ENCODE data around the gene ANKRD11.

The ANKRD11 gene

GRCh38 chr16:89315791-89316581 is 174.4 kb downstream of the ANKRD11 start:
- Histone ChIP-seq H3K27me3 (ENCODE audit: control insufficient read depth in 1 of 2, insufficient read depth in 2 of 2, low read length in 2 of 2) (no peaks in the 10 kb centered on the region), H3K27ac (ENCODE audit: low read depth, low read length) (no peak overlapping the region), H3K4me1 (ENCODE audit: insufficient read depth, low read length) (peaks cover 27% of the 10 kb centered on the region), H3K36me3 (ENCODE audit: insufficient read depth, low read length) (peaks cover 17% of the 10 kb centered on the region), H3K9me3 (ENCODE audit: low read length) (no peaks in the 10 kb centered on the region), H3K9ac (ENCODE audit: low read length) (no peak overlapping the region), H3K4me3 (ENCODE audit: low read depth in 1 of 2, low read length in 2 of 2) (no peak overlapping the region)

- H3K36me3 ChIP-seq (ENCODE audit: insufficient read depth, low read length) = peaks cover 17% of the 10 kb centered on the region
- no peak overlapping the region for H3K27ac ChIP-seq (ENCODE audit: low read depth, low read length)
- no peak overlapping the region for H3K4me3 ChIP-seq (ENCODE audit: low read depth in 1 of 2, low read length in 2 of 2)
- no peaks in the 10 kb centered on the region for H3K27me3 ChIP-seq (ENCODE audit: control insufficient read depth in 1 of 2, insufficient read depth in 2 of 2, low read length in 2 of 2)
- H3K4me1 ChIP-seq (ENCODE audit: insufficient read depth, low read length) = peaks cover 20% of the 10 kb centered on the region
- H3K9ac ChIP-seq (ENCODE audit: low read length) = no peak overlapping the region
- no peaks in the 10 kb centered on the region for H3K9me3 ChIP-seq (ENCODE audit: low read length)
Observed at GRCh38 chr16:89315271-89315670, 175.1 kb downstream of the ANKRD11 start.

- peaks cover 17% of the 10 kb centered on the region for H3K36me3 ChIP-seq (ENCODE audit: insufficient read depth, low read length)
- H3K27ac ChIP-seq (ENCODE audit: low read depth, low read length) = no peak overlapping the region
- H3K4me3 ChIP-seq (ENCODE audit: low read depth in 1 of 2, low read length in 2 of 2) = no peak overlapping the region
- no peaks in the 10 kb centered on the region for H3K9me3 ChIP-seq (ENCODE audit: low read length)
- H3K4me1 ChIP-seq (ENCODE audit: insufficient read depth, low read length) = peaks cover 16% of the 10 kb centered on the region
- no peaks in the 10 kb centered on the region for H3K27me3 ChIP-seq (ENCODE audit: control insufficient read depth in 1 of 2, insufficient read depth in 2 of 2, low read length in 2 of 2)
- no peak overlapping the region for H3K9ac ChIP-seq (ENCODE audit: low read length)
Observed at GRCh38 chr16:89314854-89315253, 175.5 kb downstream of the ANKRD11 start.

- H3K27me3 ChIP-seq (ENCODE audit: control insufficient read depth in 1 of 2, insufficient read depth in 2 of 2, low read length in 2 of 2) = no peaks in the 10 kb centered on the region
- peaks cover 11% of the 10 kb centered on the region for H3K4me1 ChIP-seq (ENCODE audit: insufficient read depth, low read length)
- H3K27ac ChIP-seq (ENCODE audit: low read depth, low read length) = no peak overlapping the region
- no peak overlapping the region for H3K4me3 ChIP-seq (ENCODE audit: low read depth in 1 of 2, low read length in 2 of 2)
- peaks cover 17% of the 10 kb centered on the region for H3K36me3 ChIP-seq (ENCODE audit: insufficient read depth, low read length)
- no peaks in the 10 kb centered on the region for H3K9me3 ChIP-seq (ENCODE audit: low read length)
- H3K9ac ChIP-seq (ENCODE audit: low read length) = no peak overlapping the region
Observed at GRCh38 chr16:89314357-89314756, 176.0 kb downstream of the ANKRD11 start.

GRCh38 chr16:89313583-89313982 is 176.8 kb downstream of the ANKRD11 start:
- H3K27ac ChIP-seq (ENCODE audit: low read depth, low read length) = no peak overlapping the region
- H3K9ac ChIP-seq (ENCODE audit: low read length) = no peak overlapping the region
- no peaks in the 10 kb centered on the region for H3K27me3 ChIP-seq (ENCODE audit: control insufficient read depth in 1 of 2, insufficient read depth in 2 of 2, low read length in 2 of 2)
- no peak overlapping the region for H3K4me3 ChIP-seq (ENCODE audit: low read depth in 1 of 2, low read length in 2 of 2)
- H3K4me1 ChIP-seq (ENCODE audit: insufficient read depth, low read length) = peaks cover 6% of the 10 kb centered on the region
- peaks cover 17% of the 10 kb centered on the region for H3K36me3 ChIP-seq (ENCODE audit: insufficient read depth, low read length)
- no peaks in the 10 kb centered on the region for H3K9me3 ChIP-seq (ENCODE audit: low read length)

- H3K4me1 ChIP-seq (ENCODE audit: insufficient read depth, low read length) = peaks cover 6% of the 10 kb centered on the region
- no peak overlapping the region for H3K9ac ChIP-seq (ENCODE audit: low read length)
- H3K27me3 ChIP-seq (ENCODE audit: control insufficient read depth in 1 of 2, insufficient read depth in 2 of 2, low read length in 2 of 2) = no peaks in the 10 kb centered on the region
- H3K4me3 ChIP-seq (ENCODE audit: low read depth in 1 of 2, low read length in 2 of 2) = no peak overlapping the region
- peaks cover 17% of the 10 kb centered on the region for H3K36me3 ChIP-seq (ENCODE audit: insufficient read depth, low read length)
- H3K9me3 ChIP-seq (ENCODE audit: low read length) = no peaks in the 10 kb centered on the region
- no peak overlapping the region for H3K27ac ChIP-seq (ENCODE audit: low read depth, low read length)
Observed at GRCh38 chr16:89312598-89313299, 177.6 kb downstream of the ANKRD11 start.

- Histone ChIP-seq H3K27ac (ENCODE audit: low read depth, low read length) (no peak overlapping the region), H3K9me3 (ENCODE audit: low read length) (no peaks in the 10 kb centered on the region), H3K36me3 (ENCODE audit: insufficient read depth, low read length) (peaks cover 17% of the 10 kb centered on the region), H3K4me1 (ENCODE audit: insufficient read depth, low read length) (peaks cover 6% of the 10 kb centered on the region), H3K4me3 (ENCODE audit: low read depth in 1 of 2, low read length in 2 of 2) (no peak overlapping the region), H3K9ac (ENCODE audit: low read length) (no peak overlapping the region), H3K27me3 (ENCODE audit: control insufficient read depth in 1 of 2, insufficient read depth in 2 of 2, low read length in 2 of 2) (no peaks in the 10 kb centered on the region)
Observed at GRCh38 chr16:89312194-89312593, 178.2 kb downstream of the ANKRD11 start.

- peaks cover 17% of the 10 kb centered on the region for H3K36me3 ChIP-seq (ENCODE audit: insufficient read depth, low read length)
- peaks cover 6% of the 10 kb centered on the region for H3K4me1 ChIP-seq (ENCODE audit: insufficient read depth, low read length)
- H3K27ac ChIP-seq (ENCODE audit: low read depth, low read length) = no peak overlapping the region
- no peak overlapping the region for H3K4me3 ChIP-seq (ENCODE audit: low read depth in 1 of 2, low read length in 2 of 2)
- no peak overlapping the region for H3K9ac ChIP-seq (ENCODE audit: low read length)
- H3K27me3 ChIP-seq (ENCODE audit: control insufficient read depth in 1 of 2, insufficient read depth in 2 of 2, low read length in 2 of 2) = no peaks in the 10 kb centered on the region
- no peaks in the 10 kb centered on the region for H3K9me3 ChIP-seq (ENCODE audit: low read length)
Observed at GRCh38 chr16:89311636-89312035, 178.7 kb downstream of the ANKRD11 start.

GRCh38 chr16:89309438-89310122 is 180.8 kb downstream of the ANKRD11 start:
- Histone ChIP-seq H3K36me3 (ENCODE audit: insufficient read depth, low read length) (peaks cover 16% of the 10 kb centered on the region), H3K4me1 (ENCODE audit: insufficient read depth, low read length) (peaks cover 6% of the 10 kb centered on the region), H3K27me3 (ENCODE audit: control insufficient read depth in 1 of 2, insufficient read depth in 2 of 2, low read length in 2 of 2) (no peaks in the 10 kb centered on the region), H3K27ac (ENCODE audit: low read depth, low read length) (no peak overlapping the region), H3K9me3 (ENCODE audit: low read length) (no peaks in the 10 kb centered on the region), H3K4me3 (ENCODE audit: low read depth in 1 of 2, low read length in 2 of 2) (no peak overlapping the region), H3K9ac (ENCODE audit: low read length) (no peak overlapping the region)

GRCh38 chr16:89308391-89309333 is 181.7 kb downstream of the ANKRD11 start:
- Histone ChIP-seq H3K27ac (ENCODE audit: low read depth, low read length) (no peak overlapping the region), H3K27me3 (ENCODE audit: control insufficient read depth in 1 of 2, insufficient read depth in 2 of 2, low read length in 2 of 2) (no peaks in the 10 kb centered on the region), H3K9me3 (ENCODE audit: low read length) (no peaks in the 10 kb centered on the region), H3K4me1 (ENCODE audit: insufficient read depth, low read length) (no peaks in the 10 kb centered on the region), H3K4me3 (ENCODE audit: low read depth in 1 of 2, low read length in 2 of 2) (no peak overlapping the region), H3K9ac (ENCODE audit: low read length) (no peak overlapping the region), H3K36me3 (ENCODE audit: insufficient read depth, low read length) (peaks cover 23% of the 10 kb centered on the region)

- no peak overlapping the region for H3K9ac ChIP-seq (ENCODE audit: low read length)
- H3K36me3 ChIP-seq (ENCODE audit: insufficient read depth, low read length) = peaks cover 22% of the 10 kb centered on the region
- H3K27ac ChIP-seq (ENCODE audit: low read depth, low read length) = no peak overlapping the region
Observed at GRCh38 chr16:89307421-89307805, 182.9 kb downstream of the ANKRD11 start.

More at GRCh38 chr16:89307421-89307805, 182.9 kb downstream of the ANKRD11 start:
- Histone ChIP-seq H3K4me1 (ENCODE audit: insufficient read depth, low read length) (no peaks in the 10 kb centered on the region), H3K4me3 (ENCODE audit: low read depth in 1 of 2, low read length in 2 of 2) (no peak overlapping the region), H3K9me3 (ENCODE audit: low read length) (no peaks in the 10 kb centered on the region), H3K27me3 (ENCODE audit: control insufficient read depth in 1 of 2, insufficient read depth in 2 of 2, low read length in 2 of 2) (no peaks in the 10 kb centered on the region)

All from muscle layer of colon (tissue), 2 donors.